ENCODE results near the gene CDKN2B-AS1.

DNA sequence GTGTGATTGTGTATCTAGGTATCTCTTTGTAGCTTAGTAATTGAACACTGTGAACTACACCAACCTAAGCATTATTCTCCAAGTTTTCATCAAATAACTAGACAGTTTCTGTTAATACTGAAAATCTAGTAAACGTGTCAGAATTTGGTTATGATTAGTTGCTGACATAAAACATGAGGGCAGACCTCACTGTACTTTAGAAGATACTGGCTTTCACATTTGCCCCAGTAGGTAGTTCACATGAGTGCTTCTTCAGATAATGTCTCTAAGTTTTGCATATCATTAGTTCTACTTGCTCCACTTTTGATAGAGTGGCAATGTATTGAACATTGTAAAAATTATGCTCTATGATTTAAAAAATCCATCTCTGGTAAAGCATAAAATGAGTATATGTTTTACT is 7.4 kb downstream of the CDKN2B-AS1 start:
- TF ChIP-seq, protein P1, sequence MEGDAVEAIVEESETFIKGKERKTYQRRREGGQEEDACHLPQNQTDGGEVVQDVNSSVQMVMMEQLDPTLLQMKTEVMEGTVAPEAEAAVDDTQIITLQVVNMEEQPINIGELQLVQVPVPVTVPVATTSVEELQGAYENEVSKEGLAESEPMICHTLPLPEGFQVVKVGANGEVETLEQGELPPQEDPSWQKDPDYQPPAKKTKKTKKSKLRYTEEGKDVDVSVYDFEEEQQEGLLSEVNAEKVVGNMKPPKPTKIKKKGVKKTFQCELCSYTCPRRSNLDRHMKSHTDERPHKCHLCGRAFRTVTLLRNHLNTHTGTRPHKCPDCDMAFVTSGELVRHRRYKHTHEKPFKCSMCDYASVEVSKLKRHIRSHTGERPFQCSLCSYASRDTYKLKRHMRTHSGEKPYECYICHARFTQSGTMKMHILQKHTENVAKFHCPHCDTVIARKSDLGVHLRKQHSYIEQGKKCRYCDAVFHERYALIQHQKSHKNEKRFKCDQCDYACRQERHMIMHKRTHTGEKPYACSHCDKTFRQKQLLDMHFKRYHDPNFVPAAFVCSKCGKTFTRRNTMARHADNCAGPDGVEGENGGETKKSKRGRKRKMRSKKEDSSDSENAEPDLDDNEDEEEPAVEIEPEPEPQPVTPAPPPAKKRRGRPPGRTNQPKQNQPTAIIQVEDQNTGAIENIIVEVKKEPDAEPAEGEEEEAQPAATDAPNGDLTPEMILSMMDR (IDR thresholded peaks at IDR 0.05): no peak
- no peak for TF ChIP-seq POLR2A (IDR thresholded peaks at IDR 0.05)
